SK-N-SH (cell line): ENCODE data around the gene CHD8.

Experiments
- GATA2 ChIP-seq: sonication (generic); formaldehyde crosslinking; IDR thresholded peaks from 2 replicates; pipeline ENCODE4 v1.5.0; 2020; ENCODE audit warnings: mild to moderate bottlenecking, missing genetic modification reagents
- IRF3 ChIP-seq: fragments of 150-350 bp; IDR thresholded peaks from 2 replicates; pipeline ENCODE4 v1.6.1; 2016; ENCODE audit warnings: mild to moderate bottlenecking, low read depth, low read length
- RFX5 ChIP-seq: IDR thresholded peaks from 2 replicates; pipeline ENCODE4 v1.6.1; 2012; ENCODE audit warnings: mild to moderate bottlenecking, improper control_type of control experiment, low read length
- SMC3 ChIP-seq: IDR thresholded peaks from 2 replicates; pipeline ENCODE4 v1.6.1; 2012; ENCODE audit warnings: low read depth, low read length, improper control_type of control experiment
- TAF1 ChIP-seq: IDR thresholded peaks from 2 replicates; pipeline ENCODE4 v1.6.1; 2012; ENCODE audit warnings: low read depth, mild to moderate bottlenecking, low read length, moderate library complexity, borderline replicate concordance
- TCF12 ChIP-seq: IDR thresholded peaks from 2 replicates; pipeline ENCODE4 v1.4.0; 2012
- ZBTB33 ChIP-seq: IDR thresholded peaks from 2 replicates; pipeline ENCODE4 v1.4.0; 2012; ENCODE audit warnings: low read depth, borderline replicate concordance
- TF ChIP-seq, protein P1 (sequence below): fragments of 200-600 bp; sonication (generic); IDR thresholded peaks from 2 replicates; pipeline ENCODE4 v1.6.1; 2017; ENCODE audit warnings: antibody characterized with exemption, mild to moderate bottlenecking, moderate library complexity

DNA sequence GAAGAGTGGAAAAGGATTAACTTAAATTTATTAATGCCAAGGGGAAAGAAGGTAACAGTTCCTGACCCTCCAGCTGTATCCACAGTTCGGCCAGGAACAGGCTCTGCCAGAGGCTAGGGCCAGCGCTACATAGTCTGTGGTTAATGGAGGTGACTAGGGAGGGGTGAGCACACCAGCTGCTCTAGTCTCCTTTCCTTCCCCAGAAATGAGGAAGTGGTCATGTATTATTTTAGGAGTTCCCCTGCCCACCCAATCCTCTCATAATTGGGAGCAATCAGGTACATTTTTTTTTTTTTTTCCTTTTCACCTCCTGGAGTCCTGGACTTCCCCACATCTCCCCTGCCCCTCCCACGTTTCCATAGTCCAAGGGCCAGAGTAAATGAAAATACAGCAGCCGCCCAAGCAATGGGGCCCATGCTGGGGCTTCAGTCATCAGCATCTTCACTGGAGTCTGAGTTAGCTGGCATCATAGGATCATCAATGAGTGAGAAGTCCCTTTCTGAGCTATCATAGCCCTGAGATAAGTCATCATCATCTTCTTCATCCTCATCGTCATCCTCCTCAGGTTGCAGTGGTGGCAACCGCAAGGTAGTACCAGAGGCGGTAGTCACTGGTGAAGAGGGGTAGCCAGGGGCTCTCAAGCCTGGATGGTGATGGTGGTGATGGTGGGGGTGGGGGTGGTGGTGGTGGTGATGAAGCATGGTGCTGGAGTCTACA is 70.6 kb downstream of the CHD8 start:
- TF ChIP-seq GATA2 (CRISPR knock-in tag) (no peak), SMC3 (no peak), RFX5 (no peak), TAF1 (no peak), ZBTB33 (no peak), TCF12 (no peak), IRF3 (no peak)
- TF ChIP-seq, protein P1, sequence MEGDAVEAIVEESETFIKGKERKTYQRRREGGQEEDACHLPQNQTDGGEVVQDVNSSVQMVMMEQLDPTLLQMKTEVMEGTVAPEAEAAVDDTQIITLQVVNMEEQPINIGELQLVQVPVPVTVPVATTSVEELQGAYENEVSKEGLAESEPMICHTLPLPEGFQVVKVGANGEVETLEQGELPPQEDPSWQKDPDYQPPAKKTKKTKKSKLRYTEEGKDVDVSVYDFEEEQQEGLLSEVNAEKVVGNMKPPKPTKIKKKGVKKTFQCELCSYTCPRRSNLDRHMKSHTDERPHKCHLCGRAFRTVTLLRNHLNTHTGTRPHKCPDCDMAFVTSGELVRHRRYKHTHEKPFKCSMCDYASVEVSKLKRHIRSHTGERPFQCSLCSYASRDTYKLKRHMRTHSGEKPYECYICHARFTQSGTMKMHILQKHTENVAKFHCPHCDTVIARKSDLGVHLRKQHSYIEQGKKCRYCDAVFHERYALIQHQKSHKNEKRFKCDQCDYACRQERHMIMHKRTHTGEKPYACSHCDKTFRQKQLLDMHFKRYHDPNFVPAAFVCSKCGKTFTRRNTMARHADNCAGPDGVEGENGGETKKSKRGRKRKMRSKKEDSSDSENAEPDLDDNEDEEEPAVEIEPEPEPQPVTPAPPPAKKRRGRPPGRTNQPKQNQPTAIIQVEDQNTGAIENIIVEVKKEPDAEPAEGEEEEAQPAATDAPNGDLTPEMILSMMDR = no peak
